Peyer's patch (tissue), 4 donors: Measurements from ENCODE around the gene NAA38. TPM values are rescaled to one million over a fixed set of nuclear protein-coding genes. Genes with fewer than 3 reads are reported as not detected.

ENCODE experiments used
- DNase-seq, 3 donors: peaks; one replicate each; pipeline ENCODE4 v3.0.0-alpha.2; 2017 to 2019
- H3K27ac ChIP-seq, 4 donors: fragments of 200-600 bp; sonication (generic); one replicate each; pipeline ENCODE4 v1.5.1; 2016 to 2019
- H3K27me3 ChIP-seq, 2 donors: fragments of 200-600 bp; sonication (generic); one replicate each; pipeline ENCODE4 v1.5.1; 2019
- H3K36me3 ChIP-seq, 3 donors: fragments of 200-600 bp; sonication (generic); one replicate each; pipeline ENCODE4 v1.5.1; 2016 to 2019
- H3K4me1 ChIP-seq, 4 donors: fragments of 200-600 bp; sonication (generic); one replicate each; pipeline ENCODE4 v1.5.1; 2016 to 2019
- H3K4me3 ChIP-seq, 4 donors: fragments of 200-600 bp; sonication (generic); 1 replicate in 3 of 4; 2 replicates in 1 of 4; pipeline ENCODE4 v1.5.1; 2016 to 2019; ENCODE audit warnings: mild to moderate bottlenecking in 1 of 4
- H3K9me3 ChIP-seq, 4 donors: fragments of 200-600 bp; sonication (generic); one replicate each; pipeline ENCODE4 v1.5.1; 2016 to 2019; ENCODE audit warnings: mild to moderate bottlenecking in 1 of 4
- POLR2A ChIP-seq, 2 donors: fragments of 450-650 bp; IDR thresholded peaks; one replicate each; pipeline ENCODE4 v1.5.1; 2017; ENCODE audit warnings: antibody characterized with exemption in 2 of 2, mild to moderate bottlenecking in 2 of 2, moderate library complexity in 2 of 2
- total RNA-seq, 4 donors: library from RNA; depleted of rRNA; stranded (reverse); fragments of >200 nt; gene quantifications; one replicate each; pipeline ENCODE4 v1.1.0, GENCODE V29; 2016
- TF ChIP-seq, protein P1 (sequence below), 6 experiments: fragments of 450-650 bp in 4 of 6; fragments of 200-600 bp in 2 of 6; sonication (generic) in 1 of 6; IDR thresholded peaks; one replicate each; pipeline ENCODE4 v1.5.1; 2017 to 2019; ENCODE audit warnings: antibody characterized with exemption in 6 of 6, mild to moderate bottlenecking in 3 of 6, moderate library complexity in 1 of 6

NAA38 gene
- total RNA-seq, 4 donors from 2014 or later = 28.6 to 75.8 (median 47.8) TPM

DNA sequence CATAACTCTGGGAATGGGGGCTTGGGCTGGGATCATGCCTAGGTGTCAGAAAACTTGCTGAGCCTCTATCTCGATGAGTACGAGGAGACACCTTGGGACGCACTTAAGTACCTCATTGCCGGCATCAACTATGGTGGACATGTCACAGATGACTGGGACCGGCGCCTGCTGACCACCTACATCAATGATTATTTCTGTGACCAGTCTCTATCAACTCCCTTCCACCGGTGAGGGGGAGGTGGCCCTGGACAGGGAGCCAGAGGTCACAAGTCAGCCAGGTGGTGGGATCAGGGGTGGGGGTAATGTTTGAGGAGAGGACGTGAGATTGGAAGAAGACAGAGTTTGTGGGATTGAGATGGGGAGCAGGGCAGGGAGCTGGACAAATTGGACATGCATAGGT, 26.7 kb downstream of the NAA38 start:
- Histone ChIP-seq H3K4me3 (no peak overlapping the region), H3K36me3 (no peaks in the 10 kb centered on the region), H3K27me3 (no peaks in the 10 kb centered on the region), H3K4me1 (peaks cover 0 to 8% (median 3%) of the 10 kb centered on the region in 4 donors), H3K9me3 (no peaks in the 10 kb centered on the region), H3K27ac (no peak overlapping the region)
- DNase-seq = no peak
- TF ChIP-seq POLR2A (IDR thresholded peaks at IDR 0.05) = no peak
- TF ChIP-seq, protein P1, sequence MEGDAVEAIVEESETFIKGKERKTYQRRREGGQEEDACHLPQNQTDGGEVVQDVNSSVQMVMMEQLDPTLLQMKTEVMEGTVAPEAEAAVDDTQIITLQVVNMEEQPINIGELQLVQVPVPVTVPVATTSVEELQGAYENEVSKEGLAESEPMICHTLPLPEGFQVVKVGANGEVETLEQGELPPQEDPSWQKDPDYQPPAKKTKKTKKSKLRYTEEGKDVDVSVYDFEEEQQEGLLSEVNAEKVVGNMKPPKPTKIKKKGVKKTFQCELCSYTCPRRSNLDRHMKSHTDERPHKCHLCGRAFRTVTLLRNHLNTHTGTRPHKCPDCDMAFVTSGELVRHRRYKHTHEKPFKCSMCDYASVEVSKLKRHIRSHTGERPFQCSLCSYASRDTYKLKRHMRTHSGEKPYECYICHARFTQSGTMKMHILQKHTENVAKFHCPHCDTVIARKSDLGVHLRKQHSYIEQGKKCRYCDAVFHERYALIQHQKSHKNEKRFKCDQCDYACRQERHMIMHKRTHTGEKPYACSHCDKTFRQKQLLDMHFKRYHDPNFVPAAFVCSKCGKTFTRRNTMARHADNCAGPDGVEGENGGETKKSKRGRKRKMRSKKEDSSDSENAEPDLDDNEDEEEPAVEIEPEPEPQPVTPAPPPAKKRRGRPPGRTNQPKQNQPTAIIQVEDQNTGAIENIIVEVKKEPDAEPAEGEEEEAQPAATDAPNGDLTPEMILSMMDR (IDR thresholded peaks at IDR 0.05) = no peak

GRCh38 chr17:7825206-7825990, 32.0 kb downstream of the NAA38 start:
- no peaks in the 10 kb centered on the region for H3K4me1 ChIP-seq
- H3K36me3 ChIP-seq = no peaks in the 10 kb centered on the region
- H3K4me3 ChIP-seq = no peak overlapping the region
- DNase-seq = no peak
- no peaks in the 10 kb centered on the region for H3K27me3 ChIP-seq
- TF ChIP-seq POLR2A (IDR thresholded peaks at IDR 0.05) = no peak
- TF ChIP-seq, protein P1 (IDR thresholded peaks at IDR 0.05) = peak in 3 of 6 experiments; percentile 35 to 37 (median 35)
- no peaks in the 10 kb centered on the region for H3K9me3 ChIP-seq
- no peak overlapping the region for H3K27ac ChIP-seq

- Histone ChIP-seq H3K27ac (no peak overlapping the region), H3K4me1 (no peaks in the 10 kb centered on the region), H3K27me3 (no peaks in the 10 kb centered on the region), H3K36me3 (no peaks in the 10 kb centered on the region), H3K9me3 (no peaks in the 10 kb centered on the region), H3K4me3 (no peak overlapping the region)
- TF ChIP-seq POLR2A (IDR thresholded peaks at IDR 0.05) = no peak
- TF ChIP-seq, protein P1 (IDR thresholded peaks at IDR 0.05) = no peak
- DNase-seq = no peak
Observed at GRCh38 chr17:7824021-7824924, 33.1 kb downstream of the NAA38 start.

DNA sequence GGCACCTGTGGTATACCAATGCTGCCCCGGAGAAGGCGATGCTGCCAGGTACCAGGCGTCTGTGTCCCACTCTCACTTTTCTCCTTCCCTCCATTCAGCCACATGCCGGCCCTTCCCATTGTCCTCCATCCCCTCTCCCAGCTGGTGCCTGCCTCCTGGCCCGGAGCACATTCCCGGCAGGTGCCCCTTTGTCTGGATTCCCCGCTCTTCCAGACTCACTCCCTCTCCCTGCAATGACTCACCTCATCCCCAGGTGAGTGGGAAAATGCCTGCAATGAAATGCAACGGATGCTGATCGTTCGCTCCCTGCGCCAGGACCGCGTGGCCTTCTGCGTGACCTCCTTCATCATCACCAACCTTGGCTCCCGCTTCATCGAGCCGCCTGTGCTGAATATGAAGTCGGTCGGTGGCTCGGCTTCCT, 33.8 kb downstream of the NAA38 start:
- H3K36me3 ChIP-seq = no peaks in the 10 kb centered on the region
- no peaks in the 10 kb centered on the region for H3K27me3 ChIP-seq
- DNase-seq = no peak
- H3K27ac ChIP-seq = no peak overlapping the region
- H3K4me1 ChIP-seq = no peaks in the 10 kb centered on the region
- TF ChIP-seq, protein P1 (IDR thresholded peaks at IDR 0.05) = no peak
- TF ChIP-seq POLR2A (IDR thresholded peaks at IDR 0.05) = no peak
- H3K9me3 ChIP-seq = no peaks in the 10 kb centered on the region
- H3K4me3 ChIP-seq = no peak overlapping the region

- DNase-seq = no peak
- Histone ChIP-seq H3K4me3 (no peak overlapping the region), H3K4me1 (no peaks in the 10 kb centered on the region), H3K36me3 (no peaks in the 10 kb centered on the region), H3K27ac (no peak overlapping the region), H3K27me3 (no peaks in the 10 kb centered on the region), H3K9me3 (no peaks in the 10 kb centered on the region)
- TF ChIP-seq, protein P1 (IDR thresholded peaks at IDR 0.05) = no peak
- no peak for TF ChIP-seq POLR2A (IDR thresholded peaks at IDR 0.05)
Observed at GRCh38 chr17:7822126-7822525, 35.2 kb downstream of the NAA38 start.
